IMR-90 (cell line): ENCODE measurements around the gene JAK1. TPM values are rescaled to one million over a fixed set of nuclear protein-coding genes. Genes with fewer than 3 reads are reported as not detected.

Experiments used
- ATAC-seq: fragments of 200-7000 bp; cut with Tn5 transposase; 2 replicates; pipeline ENCODE4 v1.9.1; 2020; ENCODE audit warnings: low read depth, mild to moderate bottlenecking, moderate library complexity
- BruUV-seq: library from RNA; stranded (reverse); fragments of 400-500 nt; replicated peaks from 2 replicates; lab custom pipeline; 2021; lab: Mats Ljungman, UMichigan
- CTCF ChIA-PET: fragments of 300-600 bp; formaldehyde crosslinking; extraction: SDS; loops from one replicate; lab custom pipeline; 2021; ENCODE audit warnings: antibody characterized with exemption; lab: Yijun Ruan, JAX
- POLR2A ChIA-PET: fragments of 300-600 bp; sonication (Branson Sonifier 250); formaldehyde crosslinking; loops from one replicate; lab custom pipeline; 2022; ENCODE audit warnings: antibody characterized with exemption; ENCODE audit not compliant: unreplicated experiment; lab: Charles Lee
- DNase-seq: peaks from one replicate; pipeline ENCODE4 v3.0.0; 2013
- H2AFZ ChIP-seq: replicated peaks from 2 replicates; pipeline ENCODE3; 2013; ENCODE audit warnings: low read length, mild to moderate bottlenecking; ENCODE audit not compliant: poor library complexity
- H2AK5ac ChIP-seq: 2 replicates; pipeline ENCODE4 v1.6.1; 2013; ENCODE audit warnings: low read depth, low read length, inconsistent platforms
- H2AK9ac ChIP-seq: replicated peaks from 2 replicates; pipeline ENCODE3; 2013; ENCODE audit warnings: mild to moderate bottlenecking, low read depth, low read length, moderate library complexity; ENCODE audit not compliant: poor library complexity
- H2BK120ac ChIP-seq: 2 replicates; pipeline ENCODE4 v1.6.1; 2013; ENCODE audit warnings: low read depth, low read length, inconsistent platforms
- H2BK15ac ChIP-seq: 3 replicates; pipeline ENCODE4 v1.6.1; 2013; ENCODE audit warnings: low read depth, low read length, inconsistent platforms
- H2BK20ac ChIP-seq: 2 replicates; pipeline ENCODE4 v1.6.1; 2013; ENCODE audit warnings: low read depth, mild to moderate bottlenecking, inconsistent platforms, low read length, moderate library complexity
- H2BK5ac ChIP-seq: 2 replicates; pipeline ENCODE4 v1.6.1; 2013; ENCODE audit warnings: mild to moderate bottlenecking, low read depth, low read length, inconsistent platforms; ENCODE audit not compliant: poor library complexity, severe bottlenecking
- H3K14ac ChIP-seq: replicated peaks from 2 replicates; pipeline ENCODE4 v1.6.1; 2013; ENCODE audit warnings: low read depth, low read length, inconsistent platforms
- H3K18ac ChIP-seq: 2 replicates; pipeline ENCODE4 v1.6.1; 2013; ENCODE audit warnings: low read depth, low read length, control low read depth
- H3K23ac ChIP-seq: 2 replicates; pipeline ENCODE4 v1.6.1; 2013; ENCODE audit warnings: low read depth, low read length, inconsistent platforms
- H3K27ac ChIP-seq: 2 replicates; pipeline ENCODE4 v1.5.1; 2013; ENCODE audit warnings: mild to moderate bottlenecking, control low read depth, low read length; ENCODE audit not compliant: insufficient read depth
- H3K27me3 ChIP-seq: 2 replicates; pipeline ENCODE4 v1.6.1; 2013; ENCODE audit warnings: low read length; ENCODE audit not compliant: control insufficient read depth, insufficient read depth
- H3K36me3 ChIP-seq: 2 replicates; pipeline ENCODE4 v1.6.1; 2013; ENCODE audit warnings: low read length, mixed read lengths; ENCODE audit not compliant: control insufficient read depth, insufficient read depth
- H3K4ac ChIP-seq: 2 replicates; pipeline ENCODE4 v1.6.1; 2013; ENCODE audit warnings: low read depth, low read length, inconsistent platforms
- H3K4me1 ChIP-seq: 2 replicates; pipeline ENCODE4 v1.6.1; 2013; ENCODE audit warnings: low read length, mixed read lengths; ENCODE audit not compliant: control insufficient read depth, insufficient read depth
- H3K4me2 ChIP-seq: 2 replicates; pipeline ENCODE4 v1.6.1; 2013; ENCODE audit warnings: low read depth, mild to moderate bottlenecking, control low read depth, low read length, moderate library complexity
- H3K4me3 ChIP-seq: 2 replicates; pipeline ENCODE4 v1.5.1; 2013; ENCODE audit warnings: low read depth, mild to moderate bottlenecking, control low read depth, low read length, moderate library complexity; ENCODE audit not compliant: insufficient read depth
- H3K56ac ChIP-seq: 2 replicates; pipeline ENCODE4 v1.6.1; 2013; ENCODE audit warnings: low read length, inconsistent platforms; ENCODE audit not compliant: insufficient read depth; ENCODE audit errors: extremely low read depth
- H3K79me1 ChIP-seq, 2 experiments: 2 replicates each; pipeline ENCODE4 v1.6.1; 2013; ENCODE audit warnings: low read length in 2 of 2, inconsistent platforms in 1 of 2, low read depth in 1 of 2
- H3K9ac ChIP-seq: 2 replicates; pipeline ENCODE4 v1.6.1; 2013; ENCODE audit warnings: low read depth, low read length, control low read depth
- H3K9me1 ChIP-seq: 2 replicates; pipeline ENCODE4 v1.6.1; 2013; ENCODE audit warnings: low read length, inconsistent platforms; ENCODE audit not compliant: insufficient read depth
- H3K9me3 ChIP-seq: 2 replicates; pipeline ENCODE4 v1.6.1; 2013; ENCODE audit warnings: low read length; ENCODE audit not compliant: control insufficient read depth, insufficient read depth
- H4K20me1 ChIP-seq: 2 replicates; pipeline ENCODE4 v1.6.1; 2013; ENCODE audit warnings: low read length, inconsistent platforms; ENCODE audit not compliant: insufficient read depth
- H4K5ac ChIP-seq: 2 replicates; pipeline ENCODE4 v1.6.1; 2013; ENCODE audit warnings: mild to moderate bottlenecking, low read depth, low read length, control low read depth
- H4K8ac ChIP-seq, 2 experiments: 2 replicates each; pipeline ENCODE4 v1.6.1; 2013; ENCODE audit warnings: low read depth in 2 of 2, low read length in 2 of 2, control low read depth in 1 of 2, inconsistent platforms in 1 of 2
- H4K91ac ChIP-seq: 2 replicates; pipeline ENCODE4 v1.6.1; 2013; ENCODE audit warnings: low read depth, low read length, inconsistent platforms; ENCODE audit not compliant: insufficient read depth
- CEBPB ChIP-seq: IDR thresholded peaks from 2 replicates; pipeline ENCODE4 v1.6.1; 2012; ENCODE audit warnings: low read depth, low read length, improper control_type of control experiment
- WGBS, 2 experiments: methylation state at CpG; one replicate each; pipeline versions ENCODE4 v1.1.5 to v1.1.7; 2013; ENCODE audit warnings: missing lambda C conversion rate in 2 of 2; ENCODE audit not compliant: insufficient read length in 1 of 2; ENCODE audit errors: extremely low coverage in 2 of 2; 5-methylcytosine and 5-hydroxymethylcytosine counted together
- dilution Hi-C: fragments of 300-500 bp; cut with HindIII; formaldehyde crosslinking; loops from one replicate; pipeline ENCODE4 v1.14.3; 2018; ENCODE audit warnings: low sequenced_read_pairs; ENCODE audit not compliant: unreplicated experiment
- in situ Hi-C: fragments of 300-500 bp; cut with MboI; formaldehyde crosslinking; loops from 3 replicates; pipeline ENCODE4 v1.14.3; 2019; ENCODE audit warnings: low sequenced_read_pairs, inconsistent platforms, mixed read lengths
- intact Hi-C: fragments of 100-400 bp; cut with micrococcal nuclease; formaldehyde crosslinking; loops from 2 replicates; pipeline ENCODE4 v1.10.0; 2022
- polyA plus RNA-seq, 3 experiments: library from polyadenylated mRNA; depleted of rRNA; stranded (reverse); fragments of >200 nt; gene quantifications; 2 replicates each; pipeline ENCODE4 v1.2.3, GENCODE V29; 2012; ENCODE audit warnings: low replicate concordance in 1 of 3
- total RNA-seq: library from RNA; depleted of rRNA; stranded (reverse); fragments of >200 nt; gene quantifications from 2 replicates; pipeline ENCODE4 v1.2.3, GENCODE V29; 2012
- TF ChIP-seq, protein P1 (sequence below): fragments of 150-350 bp; IDR thresholded peaks from 2 replicates; pipeline ENCODE4 v1.6.1; 2016; ENCODE audit warnings: low read depth, mild to moderate bottlenecking, low read length, moderate library complexity, borderline replicate concordance

The JAK1 gene
- total and polyA plus RNA-seq, 2 of the 4 experiments (the other 2 are of a cell fraction): 76.9 to 103 TPM

DNA sequence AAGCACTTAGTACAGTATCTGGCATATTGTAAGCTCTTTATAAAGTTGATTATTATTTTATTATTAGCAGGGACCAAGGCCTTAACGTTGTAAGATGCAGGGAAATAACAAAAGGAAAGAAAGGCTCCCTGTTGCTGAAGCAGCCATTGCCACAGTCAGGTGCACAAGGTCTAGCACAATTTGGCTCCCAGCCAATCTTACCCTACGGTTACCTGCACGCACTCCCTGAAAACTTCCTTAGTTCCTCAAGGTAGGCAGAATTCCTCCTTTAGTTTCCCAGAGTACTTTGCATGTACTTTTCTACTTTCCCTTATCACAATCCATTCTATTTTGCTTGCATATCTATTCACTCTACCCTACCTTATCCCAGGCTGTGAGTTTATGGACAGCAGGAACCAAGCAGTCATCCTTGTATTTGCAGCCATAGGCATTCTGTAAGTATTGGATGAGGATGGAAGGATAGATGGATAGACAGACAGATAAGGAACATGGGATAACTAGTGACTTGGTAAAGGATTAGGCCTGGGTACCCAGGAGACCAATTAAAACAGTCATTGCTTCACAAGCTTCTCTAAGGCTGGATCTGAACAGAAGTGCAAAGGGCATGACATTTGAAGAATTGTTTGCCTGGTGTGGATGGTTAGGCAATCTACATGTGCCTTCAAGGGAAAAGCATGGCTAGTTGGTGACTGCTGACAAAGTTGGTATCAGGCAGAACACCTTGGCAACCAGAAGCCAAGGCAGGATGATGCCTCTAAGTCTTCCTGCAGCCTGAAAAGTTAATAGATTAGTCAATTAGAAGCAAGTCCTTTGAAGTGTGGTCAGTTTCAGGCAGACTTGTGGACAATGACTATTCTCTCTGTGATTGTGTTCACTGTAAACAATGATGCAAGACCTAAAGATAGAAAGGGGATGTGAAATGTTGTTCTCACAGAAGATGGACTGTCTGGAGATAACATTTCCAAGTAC lies 20.8 kb upstream of the JAK1 start:
- no TSS peak for BruUV-seq
- Histone ChIP-seq H3K4ac (no peak overlapping the region), H3K4me3 (no peak overlapping the region), H3K23ac (no peak overlapping the region), H3K27me3 (no peaks in the 10 kb centered on the region), H3K27ac (no peak overlapping the region), H2BK15ac (no peak overlapping the region), H3K36me3 (no peaks in the 10 kb centered on the region), H2AK5ac (no peak overlapping the region), H2BK20ac (no peak overlapping the region), H3K9ac (no peak overlapping the region), H2BK5ac (no peak overlapping the region), H3K4me1 (peaks cover 4% of the 10 kb centered on the region), H4K5ac (no peak overlapping the region), H2AK9ac (no peak overlapping the region), H3K56ac (no peak overlapping the region), H4K91ac (no peak overlapping the region), H3K9me3 (no peaks in the 10 kb centered on the region), H3K14ac (no peak overlapping the region), H2AFZ (no peak overlapping the region), H2BK120ac (no peak overlapping the region), H4K8ac (no peak overlapping the region), H3K4me2 (no peak overlapping the region), H3K79me1 (no peaks in the 10 kb centered on the region), H3K9me1 (no peaks in the 10 kb centered on the region), H3K18ac (no peak overlapping the region), H4K20me1 (no peaks in the 10 kb centered on the region)
- no peak for ATAC-seq
- POLR2A ChIA-PET: no interaction called here
- in situ Hi-C loops (loop anchor here (25.0 kb wide), 1 partner anchor 725 kb away; no protein-coding TSS in a partner anchor), intact Hi-C loops (no loop called here), dilution Hi-C loops (no loop called here)
- DNase-seq: peak; percentile 42
- TF ChIP-seq, protein P1, sequence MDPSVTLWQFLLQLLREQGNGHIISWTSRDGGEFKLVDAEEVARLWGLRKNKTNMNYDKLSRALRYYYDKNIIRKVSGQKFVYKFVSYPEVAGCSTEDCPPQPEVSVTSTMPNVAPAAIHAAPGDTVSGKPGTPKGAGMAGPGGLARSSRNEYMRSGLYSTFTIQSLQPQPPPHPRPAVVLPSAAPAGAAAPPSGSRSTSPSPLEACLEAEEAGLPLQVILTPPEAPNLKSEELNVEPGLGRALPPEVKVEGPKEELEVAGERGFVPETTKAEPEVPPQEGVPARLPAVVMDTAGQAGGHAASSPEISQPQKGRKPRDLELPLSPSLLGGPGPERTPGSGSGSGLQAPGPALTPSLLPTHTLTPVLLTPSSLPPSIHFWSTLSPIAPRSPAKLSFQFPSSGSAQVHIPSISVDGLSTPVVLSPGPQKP: no peak
- TF ChIP-seq CEBPB: peak; percentile 71
- CTCF ChIA-PET: no interaction called here
- 94% methylated on average over 3 of the region's 3 CpGs; no CpG with 5 or more reads in 1 of the 2 experiments for WGBS, 2 experiments
